Panc1 (cell line): Measurements from ENCODE around the gene NPHP3. TPM values are rescaled to one million over a fixed set of nuclear protein-coding genes. Genes with fewer than 3 reads are reported as not detected.

Experiments used
- ATAC-seq: fragments of 200-7000 bp; cut with Tn5 transposase; 2 replicates; pipeline ENCODE4 v1.9.1; 2020; ENCODE audit warnings: mild to moderate bottlenecking, moderate library complexity
- BruUV-seq: library from RNA; stranded (reverse); fragments of 400-500 nt; replicated peaks from 2 replicates; lab custom pipeline; 2021; lab: Mats Ljungman, UMichigan
- CTCF ChIA-PET: fragments of 300-600 bp; sonication (Branson Sonifier 250); formaldehyde crosslinking; loops from one replicate; lab custom pipeline; 2022; ENCODE audit warnings: antibody characterized with exemption; lab: Charles Lee
- POLR2A ChIA-PET: fragments of 300-600 bp; sonication (Branson Sonifier 250); formaldehyde crosslinking; loops from one replicate; lab custom pipeline; 2022; ENCODE audit warnings: antibody characterized with exemption; lab: Charles Lee
- DNase-seq: peaks from one replicate; pipeline ENCODE4 v3.0.0-alpha.2; 2010; ENCODE audit warnings: low read depth, low spot score
- H3K27ac ChIP-seq: 2 replicates; pipeline ENCODE4 v1.5.1; 2011; ENCODE audit warnings: mild to moderate bottlenecking, low read length, inconsistent platforms
- H3K27me3 ChIP-seq: fragments of 200-500 bp; sonication (Bioruptor generic); 2 replicates; pipeline ENCODE4 v1.6.0; 2014; ENCODE audit warnings: low read length, inconsistent platforms; ENCODE audit not compliant: control insufficient read depth, insufficient read depth
- H3K36me3 ChIP-seq: fragments of 200-500 bp; sonication (Bioruptor generic); 2 replicates; pipeline ENCODE4 v1.5.1; 2014; ENCODE audit warnings: inconsistent platforms, mild to moderate bottlenecking, low read length, moderate library complexity; ENCODE audit not compliant: control insufficient read depth, insufficient read depth
- H3K4me1 ChIP-seq: 2 replicates; pipeline ENCODE4 v1.5.1; 2011; ENCODE audit warnings: inconsistent platforms, mild to moderate bottlenecking, low read length, moderate library complexity; ENCODE audit not compliant: control insufficient read depth, insufficient read depth
- H3K4me3 ChIP-seq, 2 experiments: 2 replicates each; pipeline ENCODE4 v1.5.1; 2011 to 2012; ENCODE audit warnings: low read depth in 2 of 2, low read length in 2 of 2, mild to moderate bottlenecking in 2 of 2, inconsistent platforms in 1 of 2, moderate library complexity in 1 of 2
- H3K9me3 ChIP-seq: fragments of 200-500 bp; sonication (Bioruptor generic); 2 replicates; pipeline ENCODE4 v1.5.1; 2014; ENCODE audit warnings: low read depth, mild to moderate bottlenecking, inconsistent platforms, low read length, moderate library complexity; ENCODE audit not compliant: control insufficient read depth, insufficient read depth
- POLR2AphosphoS5 ChIP-seq: IDR thresholded peaks from 2 replicates; pipeline ENCODE4 v1.6.1; 2012; ENCODE audit warnings: mild to moderate bottlenecking, low read depth, low read length, moderate library complexity
- SIN3A ChIP-seq: IDR thresholded peaks from 2 replicates; pipeline ENCODE4 v1.6.1; 2012; ENCODE audit warnings: low read depth, mild to moderate bottlenecking, low read length, moderate library complexity, borderline replicate concordance; ENCODE audit not compliant: insufficient read depth
- TCF7L2 ChIP-seq: IDR thresholded peaks from 2 replicates; pipeline ENCODE4 v1.6.1; 2011; ENCODE audit warnings: mild to moderate bottlenecking, low read depth, low read length, inconsistent platforms
- in situ Hi-C: cut with HindIII; loops from 2 replicates; pipeline ENCODE4 v1.10.0; 2016; ENCODE audit warnings: low sequenced_read_pairs, low pct_unique_long_range_greater_than_20kb
- intact Hi-C: fragments of 100-400 bp; cut with micrococcal nuclease; formaldehyde crosslinking; loops from one replicate; pipeline ENCODE4 v1.10.0; 2022; ENCODE audit not compliant: unreplicated experiment
- total RNA-seq: library from RNA; stranded (reverse); gene quantifications from one replicate; pipeline ENCODE4 v1.2.1, GENCODE V29; 2021; ENCODE audit not compliant: unreplicated experiment
- TF ChIP-seq, protein P1 (sequence below): fragments of 450-650 bp; IDR thresholded peaks from 2 replicates; pipeline ENCODE4 v1.5.1; 2017; ENCODE audit warnings: mild to moderate bottlenecking
- TF ChIP-seq, protein P2 (sequence below), 2 experiments: IDR thresholded peaks; 2 replicates each; pipeline ENCODE4 v1.6.1; 2011 to 2012; ENCODE audit warnings: low read depth in 2 of 2, control low read depth in 1 of 2, low read length in 1 of 2, mild to moderate bottlenecking in 1 of 2, moderate library complexity in 1 of 2; ENCODE audit not compliant: insufficient read depth in 1 of 2

The NPHP3 gene
- total RNA-seq, 1 experiment from 2014 or later = 34.0 TPM

DNA sequence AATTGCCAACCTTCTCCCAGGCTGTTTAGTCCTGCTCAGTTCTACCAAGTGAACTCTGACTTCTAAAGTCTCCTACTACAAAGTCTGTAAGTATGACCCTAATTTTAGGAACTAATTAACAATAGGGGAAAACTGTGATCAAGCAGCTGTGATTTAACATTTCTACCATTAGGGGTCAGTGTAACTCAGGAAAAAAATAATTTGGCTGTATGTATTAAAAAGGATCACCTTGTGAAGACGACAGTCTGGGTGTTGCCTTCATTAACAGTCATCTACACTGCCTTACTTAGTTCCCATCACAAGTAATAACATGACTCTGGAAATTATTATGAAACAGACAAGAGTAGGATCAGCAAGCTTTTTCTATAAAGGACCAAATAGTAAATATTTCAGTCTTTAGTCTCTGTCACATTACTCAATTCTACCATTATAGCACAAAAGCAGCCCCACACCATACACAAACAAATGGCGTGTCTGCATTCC, 4.2 kb upstream of the NPHP3 start:
- Histone ChIP-seq H3K36me3 (no peaks in the 10 kb centered on the region), H3K4me1 (peaks cover 12% of the 10 kb centered on the region), H3K27me3 (no peaks in the 10 kb centered on the region), H3K4me3 (no peak overlapping the region), H3K9me3 (no peaks in the 10 kb centered on the region), H3K27ac (no peak overlapping the region)
- ChIA-PET POLR2A (no interaction called here), CTCF (interaction anchor here (0.6 to 1.7 kb wide), 4 partner anchors 284 to 697 kb away, joined by 3 to 15 read pairs (median 4); no protein-coding TSS in a partner anchor)
- DNase-seq (no peak), ATAC-seq (no peak)
- TF ChIP-seq, protein P1, sequence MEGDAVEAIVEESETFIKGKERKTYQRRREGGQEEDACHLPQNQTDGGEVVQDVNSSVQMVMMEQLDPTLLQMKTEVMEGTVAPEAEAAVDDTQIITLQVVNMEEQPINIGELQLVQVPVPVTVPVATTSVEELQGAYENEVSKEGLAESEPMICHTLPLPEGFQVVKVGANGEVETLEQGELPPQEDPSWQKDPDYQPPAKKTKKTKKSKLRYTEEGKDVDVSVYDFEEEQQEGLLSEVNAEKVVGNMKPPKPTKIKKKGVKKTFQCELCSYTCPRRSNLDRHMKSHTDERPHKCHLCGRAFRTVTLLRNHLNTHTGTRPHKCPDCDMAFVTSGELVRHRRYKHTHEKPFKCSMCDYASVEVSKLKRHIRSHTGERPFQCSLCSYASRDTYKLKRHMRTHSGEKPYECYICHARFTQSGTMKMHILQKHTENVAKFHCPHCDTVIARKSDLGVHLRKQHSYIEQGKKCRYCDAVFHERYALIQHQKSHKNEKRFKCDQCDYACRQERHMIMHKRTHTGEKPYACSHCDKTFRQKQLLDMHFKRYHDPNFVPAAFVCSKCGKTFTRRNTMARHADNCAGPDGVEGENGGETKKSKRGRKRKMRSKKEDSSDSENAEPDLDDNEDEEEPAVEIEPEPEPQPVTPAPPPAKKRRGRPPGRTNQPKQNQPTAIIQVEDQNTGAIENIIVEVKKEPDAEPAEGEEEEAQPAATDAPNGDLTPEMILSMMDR = peak; percentile 83; the same call in 1 of the 2 replicates
- no peak for TF ChIP-seq POLR2AphosphoS5
- intact Hi-C loops (loop anchor here (2.0 to 10.0 kb wide), 3 partner anchors 111 to 868 kb away; no protein-coding TSS in a partner anchor), in situ Hi-C loops (no loop called here)
- BruUV-seq = no TSS peak

DNA sequence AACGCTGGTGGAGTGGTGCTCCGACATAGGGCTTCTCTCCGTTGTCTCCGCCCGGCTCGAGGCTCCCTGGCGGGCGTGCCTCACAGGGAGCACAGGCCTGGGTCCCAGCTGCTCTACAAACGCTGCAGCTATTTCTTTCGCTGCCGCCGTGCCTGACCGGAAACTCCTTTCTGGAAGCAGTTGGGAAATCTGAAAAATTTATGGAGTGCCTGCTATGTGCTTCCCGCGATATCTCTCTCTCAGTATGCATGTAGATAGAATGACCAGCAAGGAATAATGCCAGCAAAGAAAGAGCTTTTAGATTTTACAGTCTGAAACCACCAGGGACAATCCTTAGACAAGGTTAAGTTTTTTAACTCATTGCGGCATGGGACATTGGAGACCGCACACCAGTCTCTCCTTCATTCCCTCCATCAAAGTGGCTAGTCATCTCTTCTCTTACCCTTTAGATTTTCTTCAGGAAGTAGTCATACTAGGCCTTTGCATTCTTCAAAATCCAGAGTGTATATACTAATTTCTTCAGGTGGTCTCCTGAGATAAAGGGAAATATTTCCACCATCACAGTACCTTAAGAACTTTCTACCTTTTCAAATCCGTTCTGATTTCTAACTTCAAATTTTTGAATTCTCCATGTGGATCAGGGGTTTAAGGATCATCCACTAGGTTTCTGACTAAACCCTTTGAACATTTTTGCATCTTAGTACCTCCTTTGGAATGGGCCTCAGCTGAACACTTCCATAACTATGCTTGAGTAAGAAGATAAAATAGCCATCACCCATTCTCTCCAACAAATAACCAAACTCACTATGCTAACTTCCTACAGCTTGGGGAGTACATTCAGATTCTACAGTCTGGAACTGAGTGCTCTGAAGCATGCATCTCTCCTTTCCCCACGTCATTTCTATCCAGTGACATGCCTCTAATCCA, 1.1 kb upstream of the NPHP3 start:
- Histone ChIP-seq H3K9me3 (no peaks in the 10 kb centered on the region), H3K27ac (peak overlapping the region; percentile 90), H3K36me3 (peaks cover 10% of the 10 kb centered on the region; the same call in 1 of the 2 replicates), H3K4me1 (peaks cover 27% of the 10 kb centered on the region), H3K27me3 (no peaks in the 10 kb centered on the region), H3K4me3 (peak overlapping the region; percentile 76 to 85)
- TF ChIP-seq SIN3A = no peak
- peak; percentile 88 for TF ChIP-seq POLR2AphosphoS5
- POLR2A ChIA-PET = no interaction called here
- no TSS peak for BruUV-seq
- CTCF ChIA-PET = interaction anchor here (0.9 kb wide), 1 partner anchor 16 kb away, joined by 3 read pairs; no protein-coding TSS in a partner anchor
- in situ Hi-C loops (no loop called here), intact Hi-C loops (loop anchor here (10.0 kb wide), 1 partner anchor 872 kb away; no protein-coding TSS in a partner anchor)
- DNase-seq = no peak
- peak; percentile 2 for ATAC-seq

DNA sequence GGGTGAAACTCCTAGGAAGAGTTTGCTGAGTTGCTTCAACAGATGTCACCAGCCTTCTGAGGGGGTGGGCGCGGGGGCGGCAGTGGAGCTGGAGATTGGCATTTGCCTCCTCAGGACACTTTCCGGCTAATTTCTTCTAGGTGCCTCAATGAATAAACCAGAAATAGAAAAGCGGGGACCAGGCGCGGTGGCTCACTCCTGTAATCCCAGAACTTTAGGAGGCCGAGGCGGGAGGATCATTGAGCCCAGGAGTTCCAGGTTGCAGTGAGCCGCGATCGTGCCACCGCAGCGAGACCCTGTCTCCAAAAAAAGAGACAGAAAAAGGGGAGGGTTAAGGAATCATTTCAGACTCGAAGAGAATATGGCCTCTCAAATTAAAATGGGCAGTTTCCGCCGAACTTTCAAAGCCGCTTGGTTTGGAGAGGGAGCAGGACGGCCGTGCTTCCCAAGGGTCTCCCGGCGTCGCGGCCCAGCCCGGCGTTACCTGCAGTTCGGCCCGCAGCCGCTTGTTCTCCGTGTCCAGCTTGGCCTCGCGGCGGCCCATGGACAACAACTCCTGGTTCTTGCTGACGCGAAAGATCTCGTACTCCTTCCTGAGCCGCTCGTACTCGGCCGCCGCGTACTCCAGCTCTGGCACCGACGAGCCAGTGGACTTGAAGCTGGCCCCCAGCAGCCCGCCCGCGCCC, 587 bp downstream of the NPHP3 start:
- Histone ChIP-seq H3K9me3 (no peaks in the 10 kb centered on the region), H3K4me1 (peaks cover 26% of the 10 kb centered on the region), H3K36me3 (peaks cover 23% of the 10 kb centered on the region; the same call in 1 of the 2 replicates), H3K27ac (peak overlapping the region; percentile 70), H3K27me3 (no peaks in the 10 kb centered on the region), H3K4me3 (peak overlapping the region; percentile 59 to 77)
- in situ Hi-C loops = no loop called here
- ATAC-seq (peak; percentile 71), DNase-seq (no peak)
- BruUV-seq = no TSS peak
- intact Hi-C loops = loop anchor here (10.0 kb wide), 1 partner anchor 873 kb away; no protein-coding TSS in a partner anchor
- TF ChIP-seq, protein P2, sequence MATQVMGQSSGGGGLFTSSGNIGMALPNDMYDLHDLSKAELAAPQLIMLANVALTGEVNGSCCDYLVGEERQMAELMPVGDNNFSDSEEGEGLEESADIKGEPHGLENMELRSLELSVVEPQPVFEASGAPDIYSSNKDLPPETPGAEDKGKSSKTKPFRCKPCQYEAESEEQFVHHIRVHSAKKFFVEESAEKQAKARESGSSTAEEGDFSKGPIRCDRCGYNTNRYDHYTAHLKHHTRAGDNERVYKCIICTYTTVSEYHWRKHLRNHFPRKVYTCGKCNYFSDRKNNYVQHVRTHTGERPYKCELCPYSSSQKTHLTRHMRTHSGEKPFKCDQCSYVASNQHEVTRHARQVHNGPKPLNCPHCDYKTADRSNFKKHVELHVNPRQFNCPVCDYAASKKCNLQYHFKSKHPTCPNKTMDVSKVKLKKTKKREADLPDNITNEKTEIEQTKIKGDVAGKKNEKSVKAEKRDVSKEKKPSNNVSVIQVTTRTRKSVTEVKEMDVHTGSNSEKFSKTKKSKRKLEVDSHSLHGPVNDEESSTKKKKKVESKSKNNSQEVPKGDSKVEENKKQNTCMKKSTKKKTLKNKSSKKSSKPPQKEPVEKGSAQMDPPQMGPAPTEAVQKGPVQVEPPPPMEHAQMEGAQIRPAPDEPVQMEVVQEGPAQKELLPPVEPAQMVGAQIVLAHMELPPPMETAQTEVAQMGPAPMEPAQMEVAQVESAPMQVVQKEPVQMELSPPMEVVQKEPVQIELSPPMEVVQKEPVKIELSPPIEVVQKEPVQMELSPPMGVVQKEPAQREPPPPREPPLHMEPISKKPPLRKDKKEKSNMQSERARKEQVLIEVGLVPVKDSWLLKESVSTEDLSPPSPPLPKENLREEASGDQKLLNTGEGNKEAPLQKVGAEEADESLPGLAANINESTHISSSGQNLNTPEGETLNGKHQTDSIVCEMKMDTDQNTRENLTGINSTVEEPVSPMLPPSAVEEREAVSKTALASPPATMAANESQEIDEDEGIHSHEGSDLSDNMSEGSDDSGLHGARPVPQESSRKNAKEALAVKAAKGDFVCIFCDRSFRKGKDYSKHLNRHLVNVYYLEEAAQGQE (IDR thresholded peaks at IDR 0.05; ENCODE audit: insufficient read depth in 1 of 2, low read depth in 2 of 2, low read length in 1 of 2) = no peak
- TF ChIP-seq TCF7L2 (no peak), SIN3A (no peak), POLR2AphosphoS5 (no peak)
- TF ChIP-seq, protein P1 = no peak
- POLR2A ChIA-PET = no interaction called here
- CTCF ChIA-PET = no interaction called here
